ENCODE measurements around the gene NLRP13.

- TF ChIP-seq CTCF (IDR thresholded peaks at IDR 0.05) (no peak), EP300 (IDR thresholded peaks at IDR 0.05) (no peak)
Observed at GRCh38 chr19:55857974-55858373, 74.2 kb downstream of the NLRP13 start.

Data from upper lobe of left lung (tissue), 4 donors.